DLD1 (cell line): ENCODE data around the gene SRRM1.

Experiments used
- in situ Hi-C: cut with HindIII; loops from 2 replicates; pipeline ENCODE4 v1.10.0; 2017; ENCODE audit warnings: low sequenced_read_pairs

Gene SRRM1

DNA sequence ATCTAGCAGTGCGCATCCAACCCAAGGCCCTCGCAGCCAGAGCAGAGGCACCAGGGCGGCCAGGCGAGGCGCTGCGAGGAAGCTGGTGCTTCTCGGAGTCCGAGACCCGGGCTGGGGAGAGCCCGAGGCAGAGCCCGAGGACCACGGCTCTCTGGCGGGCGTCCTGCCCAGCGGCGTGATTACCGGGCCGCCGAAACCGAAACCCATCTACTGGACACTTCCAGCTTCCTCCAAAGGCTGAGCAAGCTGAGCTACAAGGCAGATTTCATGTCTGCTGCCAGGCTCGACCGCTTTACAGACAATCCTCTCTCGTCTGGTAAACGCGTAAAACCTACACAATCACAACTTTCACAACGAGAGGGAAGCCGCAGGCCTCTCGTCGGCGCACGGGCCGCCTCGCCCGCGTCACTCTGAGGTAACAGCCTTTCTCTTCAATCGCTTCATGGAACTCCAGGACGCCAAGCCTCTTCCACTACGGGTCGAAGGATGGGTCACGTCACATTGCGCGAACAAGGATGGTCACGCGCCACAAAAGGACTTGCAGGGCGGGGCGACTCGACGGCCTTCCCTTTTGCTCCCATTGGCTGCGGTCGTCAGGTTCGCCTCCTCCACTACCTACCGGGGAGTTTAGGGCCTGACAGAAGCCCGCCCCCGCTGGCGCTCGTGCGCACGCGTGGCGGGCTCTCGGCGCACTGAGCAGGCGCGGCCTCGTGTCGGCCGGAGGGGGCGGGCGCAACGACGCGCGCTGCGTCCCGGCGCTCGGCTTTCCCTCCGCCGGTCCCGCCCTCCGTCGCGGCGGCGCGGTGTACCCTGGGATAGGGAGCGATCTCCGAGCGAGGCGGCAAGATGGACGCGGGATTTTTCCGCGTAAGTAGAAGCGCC lies at the start of gene SRRM1:
Gene SRRM1, plus strand, starts transcription at position 822 of the 882 bp plus-strand sequence. Its CDS starts 25 bp downstream, at position 847.
- in situ Hi-C loops, result no loop called here

GRCh38 chr1:24594328-24594598 lies 48.8 kb upstream of the SRRM1 start:
- in situ Hi-C loops, result no loop called here

DNA sequence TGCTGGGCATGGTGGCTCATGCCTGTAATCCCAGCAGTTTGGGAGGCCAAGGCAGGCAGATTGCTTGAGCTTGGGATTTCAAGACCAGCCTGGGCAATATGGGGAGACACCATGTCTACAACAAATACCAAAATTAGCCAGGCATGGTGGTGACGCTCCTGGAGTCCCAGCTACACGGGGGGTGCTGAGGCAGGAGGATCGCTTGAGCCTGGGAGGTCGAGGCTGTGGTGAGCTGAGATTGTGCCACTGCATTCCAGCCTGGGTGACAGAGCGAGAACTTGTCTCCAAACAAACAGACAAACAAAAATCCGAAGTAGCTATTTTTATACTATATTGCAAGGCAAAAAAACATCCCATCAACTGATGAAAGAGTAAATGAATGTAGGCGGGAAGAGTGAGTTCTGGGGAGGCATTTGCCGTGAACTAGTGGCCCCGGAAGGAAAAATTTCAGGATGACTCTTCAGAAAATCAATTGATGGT lies 46.7 kb upstream of the SRRM1 start:
- in situ Hi-C loops, result no loop called here

GRCh38 chr1:24599265-24599664 lies 43.8 kb upstream of the SRRM1 start:
- in situ Hi-C loops, result no loop called here

DNA sequence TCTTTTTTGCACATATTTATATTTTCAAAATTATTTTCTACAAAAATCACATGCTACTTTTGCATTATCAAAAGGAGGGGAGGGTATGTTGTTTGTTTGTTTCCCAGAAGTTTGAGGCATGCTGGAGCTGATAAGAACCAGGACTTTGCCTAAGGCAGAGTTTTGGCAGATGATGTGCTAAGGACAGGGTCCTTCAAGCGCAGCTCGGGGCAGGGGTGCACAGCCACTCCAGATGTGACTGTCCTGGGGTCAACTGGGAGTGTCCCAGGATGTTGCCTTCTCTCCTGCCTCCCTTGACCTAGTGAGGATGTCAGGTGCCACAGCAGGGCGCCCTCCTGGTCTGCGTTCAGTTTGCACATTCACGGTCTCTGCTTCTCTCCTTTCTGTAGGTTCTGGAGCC lies 42.6 kb upstream of the SRRM1 start:
- in situ Hi-C loops, result no loop called here

GRCh38 chr1:24605534-24606295 lies 37.4 kb upstream of the SRRM1 start:
- in situ Hi-C loops, result no loop called here

DNA sequence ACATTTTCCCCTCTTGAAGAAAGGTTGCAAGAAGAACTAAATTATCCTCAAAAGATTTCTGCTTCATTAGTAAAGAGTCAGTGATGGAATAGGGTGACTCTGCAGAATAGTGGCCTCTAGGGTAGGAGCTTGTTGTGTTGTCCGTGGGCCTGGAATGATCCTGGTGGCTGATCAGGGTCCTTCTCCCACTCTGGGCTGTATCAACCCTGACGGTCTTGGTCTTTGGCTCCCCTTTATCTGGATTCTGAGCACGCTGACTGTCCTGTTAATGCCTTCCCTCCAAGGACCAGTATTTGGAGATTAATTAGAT lies 36.9 kb upstream of the SRRM1 start:
- in situ Hi-C loops, result no loop called here

DNA sequence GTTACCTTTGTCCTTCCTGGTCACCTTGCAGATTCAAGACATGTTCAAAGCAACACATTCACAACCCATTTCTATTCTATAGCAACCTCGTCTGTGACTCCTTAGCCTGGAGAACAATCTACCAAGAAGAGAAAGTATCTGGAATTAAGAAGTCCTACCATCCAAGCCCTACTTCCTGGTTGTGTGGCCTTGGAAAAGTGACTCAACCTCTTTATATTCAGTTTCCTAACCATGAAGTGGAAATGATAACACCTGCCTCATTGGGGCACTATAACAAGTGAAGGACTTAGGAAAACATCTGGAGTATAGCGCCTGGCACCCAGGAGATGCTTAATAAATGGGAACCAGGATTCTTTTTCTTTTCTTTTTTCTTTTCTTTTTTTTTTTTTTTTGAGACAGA lies 36.5 kb upstream of the SRRM1 start:
- in situ Hi-C loops, result no loop called here

DNA sequence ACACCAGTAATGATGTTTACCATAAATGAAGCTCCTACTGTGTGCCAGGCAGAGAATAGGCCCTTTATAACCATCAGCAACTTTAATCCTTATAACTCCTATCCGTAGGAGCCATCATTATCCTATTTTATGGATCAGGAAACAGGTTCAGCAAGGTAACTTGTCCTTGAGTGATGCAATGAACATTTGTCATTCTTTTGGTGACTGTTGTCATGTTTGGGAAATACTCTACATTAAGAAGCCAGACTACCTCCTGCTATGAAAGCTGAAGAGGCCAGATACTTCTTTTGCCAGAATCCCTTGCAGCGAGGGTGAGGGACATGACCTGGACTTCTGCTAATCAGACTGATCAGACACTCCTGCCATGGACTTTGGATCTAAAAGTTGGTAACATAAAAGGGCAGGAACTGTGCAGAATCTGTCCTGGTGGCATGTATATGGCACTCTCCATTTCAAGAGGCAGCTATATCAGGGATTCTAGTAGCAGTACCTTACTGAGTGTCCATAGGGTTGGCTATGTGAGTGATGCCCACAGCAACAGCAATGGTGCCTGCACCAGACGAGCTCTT lies 33.1 kb upstream of the SRRM1 start:
- in situ Hi-C loops, result no loop called here

DNA sequence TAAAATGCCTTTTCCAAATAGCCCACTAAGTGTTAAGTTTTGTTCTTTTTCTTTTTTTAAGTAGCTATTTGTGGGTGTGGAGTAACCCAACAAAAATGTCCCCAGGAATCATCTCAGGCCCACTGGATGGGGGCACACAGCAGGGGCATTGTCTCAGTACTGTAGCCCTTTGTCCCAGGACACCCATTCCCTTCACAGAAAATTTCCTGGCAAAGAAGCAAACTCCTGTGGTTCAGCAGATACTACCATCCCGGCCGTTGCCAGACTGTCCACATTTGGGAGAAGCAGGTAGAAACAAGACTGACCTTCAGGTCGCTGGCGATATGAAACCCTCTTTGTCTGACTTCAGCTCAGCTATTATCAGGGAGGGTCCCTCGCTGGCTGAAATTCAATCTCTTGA lies 23.7 kb upstream of the SRRM1 start:
- in situ Hi-C loops, result no loop called here

- in situ Hi-C loops, result no loop called here
Measured at GRCh38 chr1:24620678-24621077, 22.4 kb upstream of the SRRM1 start.

DNA sequence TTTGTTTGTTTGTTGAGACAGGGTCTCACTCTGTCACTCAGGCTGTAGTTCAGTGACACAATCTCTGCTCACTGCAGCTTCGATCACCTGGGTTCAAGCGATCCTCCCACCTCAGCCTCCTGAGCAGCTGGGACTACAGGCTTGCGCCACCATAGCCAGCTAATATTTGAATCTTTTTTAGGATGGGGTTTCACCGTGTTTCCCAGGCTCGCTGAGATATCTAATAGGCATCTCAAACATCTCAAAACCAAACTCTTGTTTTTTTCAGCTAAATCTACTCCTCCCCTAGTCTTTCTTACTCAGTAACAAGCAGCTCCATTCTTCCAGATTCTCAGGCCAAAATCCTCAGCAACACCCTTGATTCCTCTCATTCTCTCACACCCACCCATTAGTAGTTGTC lies 22.0 kb upstream of the SRRM1 start:
- in situ Hi-C loops, result no loop called here

DNA sequence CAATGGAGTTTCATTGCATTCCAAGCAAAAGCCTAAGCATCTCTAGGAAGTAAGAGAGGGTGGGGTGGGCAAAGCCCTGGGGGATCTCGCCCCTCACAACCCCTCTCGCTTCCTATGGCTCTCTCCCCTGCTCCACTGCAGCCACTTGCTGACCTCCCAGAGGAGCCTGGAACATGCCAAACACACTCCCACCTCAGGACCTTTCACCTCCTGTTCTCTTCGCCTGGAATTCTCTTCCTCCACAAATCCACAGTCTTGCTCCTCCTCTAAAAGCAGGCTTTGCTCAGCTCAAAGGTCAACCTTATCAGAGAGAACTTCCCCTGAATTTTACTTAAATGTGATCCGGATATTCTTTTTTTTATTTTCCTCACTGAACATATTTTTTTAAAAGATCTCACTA lies 20.9 kb upstream of the SRRM1 start:
- in situ Hi-C loops, result no loop called here

- in situ Hi-C loops, result loop anchor here (10.0 kb wide), 3 partner anchors 218 to 528 kb away; partner anchors contain the start of genes NIPAL3 and STPG1
Measured at GRCh38 chr1:24632832-24633175, 10.3 kb upstream of the SRRM1 start.

DNA sequence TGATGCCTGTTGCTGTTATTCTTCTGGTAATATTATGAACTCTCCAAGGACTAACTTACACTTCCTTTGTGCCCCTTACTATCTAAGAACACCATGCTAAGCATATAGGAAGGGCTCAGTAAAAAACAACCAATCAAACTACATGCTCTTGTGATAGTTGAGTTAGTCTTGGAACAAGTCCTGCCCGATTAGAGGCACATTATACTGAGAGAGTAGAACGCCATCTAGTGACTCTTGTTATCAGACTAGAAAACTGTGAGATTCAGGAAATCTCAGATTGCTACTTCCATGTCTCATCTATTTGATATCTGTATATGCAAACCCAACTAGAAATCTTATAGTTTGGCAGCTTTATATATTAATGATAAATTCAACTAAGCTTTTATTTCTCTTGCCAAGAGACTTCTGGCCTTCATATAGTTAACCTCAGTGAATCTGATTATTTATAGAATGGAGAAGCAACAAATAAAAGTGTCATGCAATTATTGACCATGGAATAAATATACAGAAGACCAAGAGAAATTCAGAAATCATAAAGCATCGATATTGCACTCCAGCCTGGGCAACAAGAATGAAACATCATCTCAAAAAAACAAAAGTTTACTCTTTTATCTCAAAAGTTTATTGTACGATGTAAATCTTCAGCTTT lies 7.8 kb upstream of the SRRM1 start:
- in situ Hi-C loops, result loop anchor here (5.0 to 10.0 kb wide), 4 partner anchors 73 to 531 kb away; partner anchors contain the start of genes NIPAL3 and STPG1

DNA sequence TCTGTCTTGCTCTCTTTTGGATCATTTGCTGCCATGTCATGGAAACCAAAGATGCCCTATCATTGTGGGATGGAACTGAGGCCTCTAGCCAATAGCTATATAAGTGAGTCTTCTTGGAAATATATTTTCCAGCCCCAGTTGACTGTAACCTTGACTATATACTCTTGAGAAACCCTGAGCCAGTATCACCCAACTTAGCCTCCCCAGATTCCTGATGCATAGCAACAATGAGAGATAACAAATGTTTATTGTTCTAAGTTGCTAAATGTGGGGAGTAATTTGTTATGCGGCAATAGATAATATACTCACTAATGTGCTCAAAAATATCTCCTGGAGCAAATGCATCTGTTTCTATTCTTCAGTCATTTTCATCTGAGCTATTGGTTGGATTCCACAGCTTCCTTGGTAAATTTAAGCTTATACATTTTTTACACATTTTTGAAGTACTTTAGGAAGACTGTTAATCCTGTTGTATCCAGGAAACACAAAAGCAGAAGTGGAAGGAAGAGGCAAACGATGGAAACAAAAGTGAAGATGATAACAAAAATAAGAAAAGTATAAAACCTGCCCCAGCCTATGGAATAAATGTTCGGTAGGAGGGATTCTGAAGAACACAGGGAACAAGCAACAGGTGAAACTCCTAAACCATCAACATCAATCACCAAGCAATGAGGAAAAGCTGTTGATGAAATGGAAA lies 6.3 kb upstream of the SRRM1 start:
- in situ Hi-C loops, result loop anchor here (5.0 to 10.0 kb wide), 4 partner anchors 75 to 532 kb away; partner anchors contain the start of genes NIPAL3 and STPG1

DNA sequence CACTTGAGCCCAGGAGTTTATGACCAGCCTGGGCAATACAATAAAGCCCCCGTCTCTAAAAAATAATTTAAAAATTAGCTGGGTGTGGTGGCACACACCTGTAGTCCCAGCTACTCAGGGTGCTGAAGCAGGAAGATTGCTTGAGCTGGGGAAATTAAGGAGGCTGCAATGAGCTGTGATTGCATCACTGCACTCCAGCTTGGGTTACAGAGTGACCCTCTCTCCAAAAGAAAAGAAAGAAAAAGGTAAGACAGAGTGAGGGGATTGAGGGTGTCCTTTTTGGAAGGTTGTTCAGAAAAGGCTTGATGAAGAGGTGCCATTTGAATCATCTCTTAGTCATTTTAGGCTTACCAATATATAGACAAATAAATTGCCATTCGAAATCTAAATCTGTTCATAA lies 4.0 kb upstream of the SRRM1 start:
- in situ Hi-C loops, result loop anchor here (5.0 to 10.0 kb wide), 4 partner anchors 77 to 534 kb away; partner anchors contain the start of genes NIPAL3 and STPG1

DNA sequence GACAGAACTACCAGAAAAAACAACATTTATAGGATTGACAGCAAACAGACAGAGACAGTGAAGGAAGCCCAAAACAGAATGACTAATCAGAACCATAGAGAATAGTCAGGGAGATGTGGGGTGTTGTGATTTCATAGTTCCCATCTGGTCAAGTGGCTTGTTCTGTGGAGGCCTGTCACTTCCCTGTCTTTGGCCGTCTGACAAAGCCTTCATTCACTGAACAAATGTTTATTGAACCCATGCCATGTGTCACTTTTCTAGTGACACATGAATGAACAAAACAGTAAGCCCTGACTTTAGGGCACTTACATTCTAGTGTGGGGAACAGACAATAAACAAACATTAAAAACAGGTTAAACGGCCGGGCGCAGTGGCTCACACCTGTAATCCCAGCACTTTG lies 3.2 kb upstream of the SRRM1 start:
- in situ Hi-C loops, result loop anchor here (5.0 to 10.0 kb wide), 4 partner anchors 78 to 535 kb away; partner anchors contain the start of genes NIPAL3 and STPG1

DNA sequence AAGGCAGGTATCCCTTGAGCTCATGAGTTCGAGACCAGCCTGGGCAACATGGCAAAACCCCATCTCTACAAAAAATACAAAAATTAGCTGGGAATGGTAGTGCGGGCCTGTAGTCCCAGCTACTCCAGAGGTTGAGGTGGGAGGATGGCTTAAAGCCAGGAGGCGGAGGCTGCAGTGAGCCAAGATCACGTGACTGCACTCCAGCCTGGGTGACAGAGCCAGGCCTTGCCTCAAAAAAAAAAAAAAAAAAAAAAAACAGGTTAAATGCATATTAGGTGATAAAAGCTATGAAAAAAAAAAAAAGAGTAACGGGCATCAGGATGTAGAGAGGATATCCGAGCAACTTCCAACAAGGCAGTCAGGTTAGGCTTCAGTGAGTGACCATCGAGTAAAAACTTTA lies 2.8 kb upstream of the SRRM1 start:
- in situ Hi-C loops, result no loop called here

DNA sequence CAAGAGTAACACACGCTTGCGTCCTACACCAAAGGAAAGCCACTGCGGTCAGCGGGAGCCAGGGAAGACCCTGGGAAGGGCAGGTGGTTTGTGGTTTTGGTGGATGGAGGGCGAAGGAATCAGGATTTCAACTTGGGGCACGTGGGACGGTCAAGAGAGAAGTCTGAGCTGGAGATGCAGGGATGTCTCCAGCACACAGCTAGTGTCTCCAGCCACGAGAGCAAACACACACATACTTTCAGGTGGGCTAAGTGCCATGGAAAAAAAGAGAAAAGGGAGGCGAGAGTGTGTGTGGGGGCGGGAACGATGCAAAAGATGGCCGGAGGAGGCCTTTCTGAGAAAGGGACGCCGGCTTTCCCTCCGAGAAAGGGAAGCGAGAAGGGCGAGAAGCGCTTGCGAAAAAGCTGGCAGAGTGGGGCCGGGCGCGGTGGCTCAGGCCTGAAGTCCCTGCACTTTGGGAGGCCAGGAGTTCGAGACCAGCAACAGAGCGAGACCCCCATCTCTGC lies 1.4 kb upstream of the SRRM1 start:
- in situ Hi-C loops, result no loop called here
